Measurements from ENCODE around the gene PFKFB2.

DNA sequence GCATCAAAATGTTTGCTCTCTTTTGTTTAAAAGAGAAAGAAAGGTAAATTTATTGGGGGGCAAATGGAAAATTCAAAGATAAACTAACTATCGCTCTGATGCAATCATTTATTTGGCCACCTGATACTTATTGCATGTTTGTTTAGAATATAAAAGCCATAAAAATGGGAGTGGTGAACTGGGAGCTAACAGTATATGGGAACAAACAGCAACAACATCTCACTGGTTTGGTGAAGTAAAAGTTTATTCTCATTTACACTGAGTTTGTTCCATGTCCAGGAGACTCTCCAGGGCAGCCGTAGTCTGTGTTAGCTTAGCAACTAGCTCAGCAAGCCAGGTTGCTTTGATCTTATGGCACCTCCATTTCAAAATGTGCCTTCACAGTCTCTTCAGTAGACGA lies 71.3 kb downstream of the PFKFB2 start:
- TF ChIP-seq, protein P1, sequence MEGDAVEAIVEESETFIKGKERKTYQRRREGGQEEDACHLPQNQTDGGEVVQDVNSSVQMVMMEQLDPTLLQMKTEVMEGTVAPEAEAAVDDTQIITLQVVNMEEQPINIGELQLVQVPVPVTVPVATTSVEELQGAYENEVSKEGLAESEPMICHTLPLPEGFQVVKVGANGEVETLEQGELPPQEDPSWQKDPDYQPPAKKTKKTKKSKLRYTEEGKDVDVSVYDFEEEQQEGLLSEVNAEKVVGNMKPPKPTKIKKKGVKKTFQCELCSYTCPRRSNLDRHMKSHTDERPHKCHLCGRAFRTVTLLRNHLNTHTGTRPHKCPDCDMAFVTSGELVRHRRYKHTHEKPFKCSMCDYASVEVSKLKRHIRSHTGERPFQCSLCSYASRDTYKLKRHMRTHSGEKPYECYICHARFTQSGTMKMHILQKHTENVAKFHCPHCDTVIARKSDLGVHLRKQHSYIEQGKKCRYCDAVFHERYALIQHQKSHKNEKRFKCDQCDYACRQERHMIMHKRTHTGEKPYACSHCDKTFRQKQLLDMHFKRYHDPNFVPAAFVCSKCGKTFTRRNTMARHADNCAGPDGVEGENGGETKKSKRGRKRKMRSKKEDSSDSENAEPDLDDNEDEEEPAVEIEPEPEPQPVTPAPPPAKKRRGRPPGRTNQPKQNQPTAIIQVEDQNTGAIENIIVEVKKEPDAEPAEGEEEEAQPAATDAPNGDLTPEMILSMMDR (IDR thresholded peaks at IDR 0.05): no peak
- no peak for TF ChIP-seq POLR2AphosphoS5 (IDR thresholded peaks at IDR 0.05)

Measured in upper lobe of left lung (tissue), 4 donors.